GM18873 (cell line): ENCODE measurements around the gene MTO1.
A peak's percentile ranks its signal among the peaks of the same experiment; 100 is the strongest.
"Not testable (repeated sequence)": the region's sequence is repeated elsewhere in the genome, so short reads cannot be mapped to it uniquely, and the experiment has no call there.

ENCODE experiments used
- ATAC-seq: cut with Tn5 transposase; IDR thresholded peaks from one replicate; pipeline ENCODE4 v1.9.1; 2021; ENCODE audit warnings: mild to moderate bottlenecking, moderate library complexity, moderate number of reproducible peaks; ENCODE audit not compliant: unreplicated experiment, low FRiP score

The MTO1 gene

DNA sequence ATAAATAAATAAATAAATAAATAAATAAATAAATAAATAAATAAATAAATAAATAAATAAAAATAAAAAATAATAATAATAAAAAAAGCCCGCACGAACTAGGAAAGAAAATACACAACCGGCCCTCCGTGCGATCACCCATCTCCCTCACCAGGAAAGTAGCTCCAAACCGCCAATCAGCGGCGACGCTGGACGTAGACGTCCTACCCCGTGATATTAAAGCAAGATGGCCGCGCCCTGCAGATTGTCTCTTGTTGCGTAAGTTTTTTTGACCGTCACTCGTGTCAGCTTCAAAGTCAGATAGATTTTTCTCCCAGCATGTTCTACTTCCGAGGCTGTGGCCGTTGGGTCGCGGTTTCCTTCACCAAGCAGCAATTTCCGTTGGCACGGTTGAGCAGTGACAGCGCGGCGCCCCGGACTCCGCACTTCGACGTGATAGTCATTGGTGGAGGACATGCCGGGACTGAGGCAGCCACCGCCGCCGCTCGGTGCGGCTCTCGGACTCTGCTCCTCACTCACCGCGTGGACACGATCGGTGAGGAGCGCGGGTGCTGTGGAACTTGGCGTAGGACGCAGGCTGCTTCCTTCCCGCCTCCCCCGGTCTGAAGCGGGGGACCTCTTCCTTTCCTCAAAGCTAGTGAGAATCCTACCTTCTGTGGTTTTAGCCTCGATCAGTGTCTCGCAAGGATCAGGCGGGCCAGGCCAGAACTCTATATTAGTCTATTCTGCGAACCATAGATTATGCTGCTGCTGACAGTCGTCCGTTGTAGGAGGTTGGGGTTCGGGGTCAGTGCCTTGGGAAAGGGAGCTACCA is at the start of gene MTO1:
MTO1 (plus strand) TSS at position 201 of the 814 bp plus-strand sequence; CDS start at position 319, 118 bp downstream.
- ATAC-seq = peak; percentile 95

DNA sequence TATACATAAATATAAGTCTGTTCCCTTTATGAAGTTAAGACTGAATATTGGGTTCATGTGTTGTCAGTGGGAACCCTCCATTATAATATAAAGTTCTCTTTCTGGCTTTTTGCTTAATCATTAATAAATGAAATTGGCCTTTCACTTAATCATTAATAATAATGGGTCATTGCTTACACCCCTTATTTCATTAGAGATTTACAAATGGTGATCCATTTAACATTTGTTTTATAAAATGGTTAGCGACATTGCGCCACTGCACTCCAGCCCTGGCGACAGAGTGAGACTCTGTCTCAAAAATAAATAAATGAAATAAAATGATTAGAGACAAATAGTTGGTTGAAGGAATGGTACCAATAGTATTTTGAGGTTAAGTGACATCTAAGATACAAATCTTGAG is 48.4 kb upstream of the MTO1 start:
- no peak for ATAC-seq

DNA sequence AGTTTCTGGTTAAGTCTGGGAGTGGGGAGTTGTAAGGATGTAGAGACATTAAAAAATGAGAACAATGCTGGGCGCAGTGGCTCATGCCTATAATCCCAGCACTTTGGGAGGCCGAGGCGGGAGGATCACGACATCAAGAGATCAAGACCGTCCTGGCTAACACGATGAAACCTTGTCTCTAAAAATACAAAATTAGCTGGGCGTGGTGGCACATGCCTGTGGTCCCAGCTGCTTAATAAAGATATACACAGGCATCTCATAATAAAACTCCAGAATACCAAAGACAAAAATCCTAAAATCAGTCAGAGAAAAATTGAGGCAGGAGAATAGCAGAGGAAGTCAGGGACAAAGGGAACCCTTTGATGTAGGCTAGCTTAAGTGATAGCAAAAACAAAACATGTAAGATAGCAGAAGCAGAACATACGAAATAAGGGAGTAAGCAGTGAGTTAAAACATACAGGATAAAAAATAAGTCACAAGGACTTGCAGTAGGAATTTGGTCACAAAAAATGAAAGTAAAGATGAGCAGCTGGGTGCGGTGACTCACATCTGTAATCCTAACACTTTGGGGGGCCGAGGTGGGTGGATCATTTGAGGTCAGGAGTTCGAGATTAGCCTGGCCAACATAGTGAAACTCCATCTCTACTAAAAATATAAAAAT is 43.3 kb upstream of the MTO1 start:
- no peak for ATAC-seq

DNA sequence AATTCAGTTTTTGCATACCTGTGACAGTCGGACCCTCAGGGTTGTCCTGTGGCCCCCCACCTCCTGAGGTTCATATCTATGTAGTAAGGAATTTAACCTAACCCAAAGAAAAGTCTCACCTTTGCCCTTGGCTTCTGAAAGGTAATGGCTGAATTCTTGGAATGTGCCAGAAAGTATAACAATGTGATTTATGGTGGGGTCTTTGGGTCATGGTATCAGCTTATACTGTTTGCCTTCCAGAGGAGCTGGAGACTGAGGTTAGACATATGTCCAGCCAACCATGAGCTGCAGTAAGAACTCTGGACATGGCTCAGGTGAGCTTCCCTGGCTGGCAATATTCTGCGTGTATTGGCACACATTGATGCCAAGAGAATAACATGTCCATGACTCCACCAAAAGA is 40.0 kb upstream of the MTO1 start:
- no peak for ATAC-seq

DNA sequence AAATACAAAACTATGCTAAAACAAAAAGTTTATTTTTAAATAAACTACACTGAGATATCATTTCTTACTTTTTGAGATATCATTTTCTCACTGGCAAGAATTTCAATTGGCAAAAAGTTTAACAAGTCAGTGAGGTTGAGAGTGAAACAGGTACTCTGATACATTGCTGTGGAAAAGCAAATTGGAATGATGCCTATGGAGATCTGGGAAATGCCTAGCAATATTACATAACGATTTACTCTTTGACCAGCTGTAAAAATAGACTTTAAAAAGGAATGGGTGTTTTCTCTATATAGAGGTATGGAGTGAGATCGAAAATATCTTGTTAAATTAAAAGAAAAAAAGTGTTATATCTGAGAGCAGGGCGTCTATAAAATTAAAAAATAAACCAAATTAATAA is 26.3 kb upstream of the MTO1 start:
- no peak for ATAC-seq

GRCh38 chr6:73443555-73443954 is 18.0 kb upstream of the MTO1 start:
- no peak for ATAC-seq

GRCh38 chr6:73451223-73452106 is 10.1 kb upstream of the MTO1 start:
- ATAC-seq = peak; percentile 41

DNA sequence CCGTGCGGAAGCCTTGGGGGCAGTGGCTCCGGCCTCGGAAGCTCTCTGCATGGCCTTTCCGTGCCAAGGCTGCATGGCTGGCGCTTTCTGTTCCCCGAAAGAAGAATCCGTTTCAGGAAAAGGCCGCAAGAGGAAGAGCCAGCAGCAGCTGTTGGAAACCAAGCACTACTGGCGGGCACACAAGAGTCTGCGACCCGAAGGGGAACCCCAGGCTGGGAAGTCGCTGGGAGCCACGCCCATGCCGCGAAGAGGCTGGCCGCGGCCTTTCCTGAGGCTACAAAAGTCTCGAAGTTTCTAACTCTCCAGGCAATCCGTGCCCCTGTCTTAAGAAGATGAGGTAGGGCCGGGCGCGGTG is 9.5 kb upstream of the MTO1 start, which contains the start of gene CGAS:
CGAS (minus strand) TSS at position 191 of the 355 bp plus-strand sequence; CDS start at position 75, 116 bp downstream.
- ATAC-seq = peak; percentile 63

GRCh38 chr6:73455865-73456629 is 5.5 kb upstream of the MTO1 start:
- no peak for ATAC-seq

DNA sequence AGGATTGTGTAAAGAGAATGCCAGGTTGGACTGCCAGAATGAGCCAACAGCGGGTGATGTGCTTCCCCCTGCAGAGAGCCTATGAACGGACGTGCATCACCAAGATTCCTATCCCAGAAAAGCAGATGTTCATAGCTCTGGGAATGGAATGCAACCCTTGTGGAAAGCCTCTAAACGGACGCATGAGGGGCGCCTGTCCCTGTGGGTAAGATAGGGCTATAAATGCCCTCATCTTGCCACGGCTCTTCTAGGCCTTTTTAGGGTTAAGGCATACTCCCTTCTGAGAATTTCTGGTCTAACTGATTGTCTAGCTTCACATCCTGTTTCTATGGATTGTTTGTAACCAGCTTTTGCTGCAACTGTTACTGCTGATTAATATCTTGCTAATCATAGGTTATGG is 2.1 kb upstream of the MTO1 start:
- ATAC-seq = not testable (repeated sequence)

DNA sequence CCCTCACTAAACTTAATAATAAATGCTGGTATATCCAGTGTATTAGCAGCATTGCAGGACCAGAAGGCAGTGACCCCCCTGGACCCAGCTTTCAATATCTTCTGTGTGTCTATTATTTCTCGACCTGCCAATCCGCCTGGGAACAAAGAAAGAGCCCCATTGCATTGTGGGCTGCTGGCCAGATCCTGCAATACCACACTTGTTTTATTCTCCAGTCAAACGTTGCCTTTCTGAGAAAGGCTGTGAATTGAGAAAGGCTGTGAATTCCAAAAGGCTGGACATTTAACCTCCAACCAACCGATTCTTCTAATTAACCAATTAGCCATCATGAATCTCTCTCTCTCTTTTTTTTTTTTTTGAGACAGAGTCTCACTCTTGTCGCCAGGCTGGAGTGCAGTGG is 1.5 kb upstream of the MTO1 start:
- ATAC-seq = no peak

DNA sequence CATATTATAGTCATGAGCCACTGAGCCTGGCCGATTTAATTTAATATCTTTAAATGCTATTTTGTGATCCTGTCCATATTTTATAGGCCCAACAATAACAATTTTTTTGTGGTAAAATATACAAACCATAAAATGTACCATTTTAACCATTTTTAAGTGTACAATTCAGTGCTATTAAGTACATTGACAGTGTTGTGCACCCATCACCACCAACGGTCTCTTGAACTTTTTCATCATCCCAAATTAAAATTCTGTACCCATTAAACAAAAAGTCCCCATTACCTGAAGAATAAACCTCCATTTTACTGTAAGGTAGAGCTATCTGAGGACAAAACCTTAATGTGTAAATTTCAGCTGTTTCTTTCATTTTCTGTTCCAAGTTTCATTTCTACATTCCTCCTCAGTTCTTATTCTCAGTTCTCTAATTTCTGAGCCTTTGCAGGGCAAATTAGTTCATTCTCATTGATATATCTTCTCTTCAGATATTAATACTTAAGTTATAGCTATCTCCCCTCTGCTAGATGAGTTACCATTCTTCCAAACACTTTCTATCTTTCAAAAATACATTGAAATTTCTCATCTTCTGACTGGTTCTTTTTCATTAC is 10.3 kb downstream of the MTO1 start:
- ATAC-seq = peak; percentile 98

DNA sequence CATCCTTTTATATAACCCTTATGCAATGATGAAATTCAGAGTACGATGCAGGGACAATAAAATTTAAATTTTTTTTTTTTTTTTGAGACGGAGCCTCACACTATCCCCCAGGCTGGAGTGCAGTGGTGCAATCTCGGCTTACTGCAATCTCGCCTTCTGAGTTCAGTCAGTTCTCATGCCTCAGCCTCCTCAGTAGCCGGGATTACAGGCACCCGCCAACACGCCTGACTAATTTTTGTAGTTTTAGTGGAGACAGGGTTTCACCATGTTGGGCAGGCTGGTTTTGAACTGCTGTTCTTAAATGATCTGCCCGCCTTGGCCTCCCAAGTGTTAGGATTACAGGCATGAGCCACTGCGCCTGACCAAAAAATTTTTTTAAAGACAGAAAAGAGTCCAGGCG is 15.2 kb downstream of the MTO1 start:
- no peak for ATAC-seq

DNA sequence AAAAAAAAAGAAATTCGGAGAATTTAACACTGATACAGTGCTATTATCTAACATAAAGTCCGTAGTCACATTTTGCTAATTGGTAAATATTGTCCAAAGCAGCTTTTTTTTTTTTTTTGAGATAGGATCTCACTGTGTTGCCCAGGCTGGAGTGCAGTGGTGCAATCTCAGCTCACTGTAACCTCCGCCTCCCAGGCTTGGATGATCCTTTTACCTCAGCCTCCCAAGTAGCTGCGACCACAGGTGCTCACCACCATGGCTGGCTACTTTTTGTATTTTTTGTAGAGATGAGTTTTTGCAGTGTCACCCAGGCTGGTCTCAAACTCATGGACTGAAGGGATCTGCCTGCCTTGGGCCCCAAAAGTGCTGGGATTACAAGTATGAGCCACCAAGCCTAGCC is 15.9 kb downstream of the MTO1 start:
- ATAC-seq = no peak

GRCh38 chr6:73481969-73482368 is 20.4 kb downstream of the MTO1 start:
- ATAC-seq = no peak

GRCh38 chr6:73484438-73484837 is 22.9 kb downstream of the MTO1 start:
- no peak for ATAC-seq

DNA sequence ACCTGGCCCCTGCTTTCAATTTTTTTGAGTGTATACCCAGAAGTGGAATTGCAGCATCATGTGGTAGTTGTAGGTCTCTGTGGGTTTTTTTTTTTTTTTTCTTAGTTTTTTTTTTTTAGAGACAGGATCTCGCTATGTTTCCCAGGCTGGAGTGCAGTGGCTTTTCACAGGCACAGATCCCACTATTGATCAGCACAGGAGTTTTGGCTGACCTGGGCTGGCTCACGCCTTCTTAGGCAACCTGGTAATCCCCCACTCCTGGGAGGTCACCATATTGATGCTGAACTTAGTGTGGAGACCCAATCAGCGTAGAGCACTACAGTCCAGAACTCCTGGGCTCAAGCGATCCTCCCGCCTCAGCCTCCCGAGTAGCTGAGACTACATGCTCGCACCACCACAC is 25.9 kb downstream of the MTO1 start:
- no peak for ATAC-seq

- ATAC-seq = no peak
These were observed 29.8 kb downstream of the MTO1 start for GRCh38 chr6:73491377-73491776.

DNA sequence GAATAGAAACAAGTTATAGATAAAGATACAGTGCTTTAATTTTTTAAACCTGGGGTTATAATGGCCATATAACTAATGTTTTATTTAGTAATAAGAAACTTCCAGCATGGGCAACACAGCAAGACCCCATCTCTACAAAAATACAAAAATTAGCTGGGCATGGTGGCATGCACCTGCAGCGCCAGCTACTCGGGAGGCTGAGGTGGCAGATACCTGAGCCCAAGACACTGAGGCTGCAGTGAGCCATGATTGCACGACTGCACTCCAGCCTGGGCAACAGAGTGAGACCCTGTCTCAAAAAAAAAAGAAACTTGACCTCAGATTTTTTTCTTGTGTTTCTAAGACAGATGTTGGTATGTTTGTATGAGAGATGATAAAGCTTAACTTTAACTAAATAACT is 36.4 kb downstream of the MTO1 start:
- no peak for ATAC-seq
